ENCODE data around the gene ONECUT2.

Gene ONECUT2

DNA sequence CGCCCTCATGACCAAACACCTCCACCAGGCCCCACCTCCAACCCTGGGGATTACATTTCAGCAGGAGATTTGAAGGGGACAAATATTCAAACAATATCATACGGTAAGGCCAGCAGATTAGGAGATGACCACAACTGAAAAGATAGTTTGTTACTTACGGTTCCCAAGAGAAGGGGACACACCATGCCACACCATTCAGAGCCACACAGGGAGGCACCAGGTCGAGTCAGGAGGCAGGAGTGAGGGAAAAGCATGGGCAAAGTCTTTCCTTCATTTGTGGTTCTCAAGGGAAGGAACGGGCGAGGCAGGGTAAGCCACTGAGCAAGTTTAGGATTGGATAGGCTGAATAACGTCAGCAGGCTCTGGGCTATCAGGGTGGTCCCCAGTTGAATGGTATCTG lies 94.0 kb downstream of the ONECUT2 start:
- no peak for DNase-seq (ENCODE audit: low read depth)

DNA sequence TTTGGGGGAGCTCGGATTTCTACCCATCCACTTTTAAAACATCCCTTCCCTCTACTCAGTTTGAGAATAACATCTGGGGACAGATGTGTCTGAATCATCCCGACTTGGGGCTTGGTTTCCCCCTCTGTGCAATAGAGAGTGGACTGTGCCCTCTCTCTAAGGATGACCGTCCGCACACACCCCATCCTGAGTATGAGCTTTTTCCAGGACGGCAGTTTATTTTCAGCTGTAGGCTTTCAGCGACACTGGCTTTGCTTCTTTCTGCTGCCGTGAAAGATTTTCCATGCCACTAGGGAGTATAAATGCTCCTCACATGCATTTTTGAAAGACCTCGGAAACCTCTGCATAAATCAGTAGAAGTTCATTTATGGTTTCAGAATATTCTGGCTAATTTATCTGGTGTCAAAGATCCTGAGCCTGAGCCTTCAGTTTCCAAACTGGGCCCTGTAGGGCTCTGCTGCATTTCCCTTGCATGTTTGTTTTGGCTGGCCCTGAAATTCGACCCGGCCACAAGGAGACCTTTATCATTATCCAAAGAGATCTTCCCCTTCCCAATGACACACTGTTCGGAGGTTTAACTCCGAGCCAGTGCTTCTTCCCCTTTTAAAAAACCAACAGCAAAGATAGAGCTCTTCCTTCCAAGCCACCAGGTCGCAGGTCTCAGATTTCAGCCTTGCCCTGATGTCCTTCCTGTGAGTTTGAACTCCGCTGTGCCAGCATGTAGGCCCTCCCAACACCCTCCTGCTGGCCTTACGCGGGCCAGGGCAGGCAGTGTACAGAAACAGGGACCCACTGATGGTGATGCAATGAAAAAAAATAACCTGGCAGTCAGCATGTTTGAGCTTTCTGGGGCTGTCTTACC lies 98.1 kb downstream of the ONECUT2 start:
- DNase-seq (ENCODE audit: low read depth), result no peak

DNA sequence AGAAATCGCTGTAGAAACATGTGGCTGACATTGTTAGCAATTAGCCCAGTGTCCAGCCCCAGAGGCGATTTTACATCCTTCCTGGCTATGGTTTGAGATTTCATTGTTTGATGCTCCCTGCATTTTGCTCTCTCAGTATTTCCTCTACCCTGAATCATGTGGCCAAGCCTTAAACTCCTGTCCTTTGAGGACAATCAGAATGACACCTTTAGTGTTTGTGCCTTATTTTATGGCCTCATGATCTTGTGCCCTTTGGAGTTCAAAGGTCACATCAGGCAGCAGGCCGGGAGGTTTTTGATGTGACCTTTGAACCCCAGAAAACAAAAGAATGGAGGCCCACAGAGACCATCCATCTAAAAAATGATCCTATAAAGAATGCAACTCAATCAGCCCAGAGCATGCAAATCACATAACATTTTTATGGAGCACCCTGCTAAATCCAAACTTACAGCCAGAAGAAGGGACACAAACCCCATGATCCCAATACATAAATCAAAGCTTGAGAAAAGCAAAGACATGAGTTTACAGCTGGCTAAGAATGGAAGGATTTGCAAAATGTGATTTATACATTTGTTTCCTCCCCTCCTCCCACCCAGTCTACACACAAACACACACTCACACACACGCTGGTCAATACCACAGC lies 98.8 kb downstream of the ONECUT2 start:
- DNase-seq (ENCODE audit: low read depth), result no peak

DNA sequence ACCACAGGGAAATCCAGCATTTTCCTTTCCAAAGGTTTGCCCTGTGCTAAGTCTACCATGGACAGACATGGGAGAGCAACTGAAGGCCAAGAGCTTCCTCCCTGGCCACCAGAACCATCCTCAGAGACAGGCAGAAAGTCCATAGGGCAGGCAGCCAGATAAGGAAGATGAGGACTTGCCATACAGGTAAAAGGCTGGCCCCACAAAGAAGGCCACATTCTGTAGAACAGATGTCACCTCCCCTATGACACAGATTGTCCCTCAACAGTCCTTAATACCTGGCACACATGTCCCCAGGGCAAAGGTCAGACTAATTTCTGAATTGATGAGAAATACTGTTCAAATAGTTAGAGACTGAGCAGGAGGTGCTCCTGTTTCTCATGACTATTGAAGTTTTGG lies 99.3 kb downstream of the ONECUT2 start:
- no peak for DNase-seq (ENCODE audit: low read depth)

DNA sequence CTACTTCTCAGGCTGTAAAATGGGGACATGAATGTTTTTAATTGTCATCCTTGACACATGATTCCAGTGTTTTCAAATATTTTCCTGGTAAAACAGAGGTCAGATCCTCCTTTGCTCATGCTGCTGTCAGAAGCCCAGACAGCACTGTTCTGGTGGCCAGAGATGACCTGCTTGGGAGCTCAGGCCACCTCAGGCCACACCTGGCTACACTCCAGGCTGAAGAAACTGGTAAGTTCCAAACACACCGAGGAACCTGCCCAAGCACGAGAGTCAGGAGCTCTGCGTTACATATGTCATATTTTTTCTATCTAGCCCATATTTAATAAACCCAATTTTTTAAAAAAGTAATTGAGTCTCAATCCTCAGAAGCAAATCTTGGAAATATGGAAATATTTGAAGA lies 103.4 kb downstream of the ONECUT2 start:
- no peak for DNase-seq (ENCODE audit: low read depth)

- DNase-seq (ENCODE audit: low read depth), result no peak
Observed at GRCh38 chr18:57539702-57540101, 104.5 kb downstream of the ONECUT2 start.
